Breast epithelium (tissue), 3 donors: ENCODE results near the gene PRSS36.

Source experiments
- POLR2A ChIP-seq: fragments of 450-650 bp; IDR thresholded peaks from one replicate; pipeline ENCODE4 v1.6.1; 2016; ENCODE audit warnings: antibody characterized with exemption, mild to moderate bottlenecking, moderate library complexity
- TF ChIP-seq, protein P1 (sequence below), 3 donors: fragments of 450-650 bp; IDR thresholded peaks; one replicate each; pipeline ENCODE4 v1.5.1; 2016 to 2017; ENCODE audit warnings: antibody characterized with exemption in 3 of 3, mild to moderate bottlenecking in 3 of 3, moderate library complexity in 3 of 3

DNA sequence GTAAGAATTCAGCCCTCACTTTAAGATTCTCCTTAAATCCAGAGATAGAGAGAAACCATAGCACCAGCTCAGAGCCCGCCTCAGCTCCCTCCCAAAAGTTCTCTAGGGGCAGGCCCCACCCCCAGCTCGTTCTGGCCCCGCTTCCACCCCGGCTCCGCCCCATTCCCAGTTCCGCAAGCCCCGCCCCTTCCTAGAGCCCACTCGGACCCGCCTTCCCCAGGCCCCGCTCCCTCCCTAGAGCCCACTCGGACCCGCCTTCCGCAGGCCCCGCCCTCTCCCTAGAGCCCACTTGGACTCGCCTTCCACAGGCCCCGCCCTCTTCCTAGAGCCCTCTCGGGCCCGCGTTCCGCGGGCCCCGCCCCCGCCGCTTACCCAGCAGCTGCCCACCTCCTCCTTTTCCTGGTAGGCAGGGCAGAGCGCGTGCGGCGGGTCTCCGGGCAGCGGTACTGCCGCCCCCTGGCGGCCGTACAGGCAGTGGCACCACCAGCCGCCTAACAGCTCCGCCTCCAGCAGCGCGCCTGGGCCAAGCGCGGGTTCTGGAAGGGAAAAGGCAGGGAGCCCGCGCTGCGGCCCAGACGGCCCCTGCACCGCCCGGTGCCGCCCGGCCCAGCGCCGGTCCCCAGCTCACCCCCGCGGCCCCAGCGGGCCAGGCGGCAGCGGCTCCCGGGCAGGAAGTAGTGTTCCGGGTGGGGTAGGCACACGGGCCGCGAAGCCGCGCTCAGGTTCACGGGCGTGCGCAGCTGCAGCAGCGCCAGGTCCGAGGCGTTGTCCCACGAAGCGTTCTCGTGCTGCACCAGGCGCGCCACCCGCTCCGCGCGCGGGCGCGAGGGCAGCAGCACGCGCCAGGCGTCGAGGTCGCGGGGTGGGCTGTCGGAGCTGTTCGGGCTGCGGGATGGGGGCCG, 7.5 kb downstream of the PRSS36 start:
- peak; percentile 34 for TF ChIP-seq POLR2A
- TF ChIP-seq, protein P1, sequence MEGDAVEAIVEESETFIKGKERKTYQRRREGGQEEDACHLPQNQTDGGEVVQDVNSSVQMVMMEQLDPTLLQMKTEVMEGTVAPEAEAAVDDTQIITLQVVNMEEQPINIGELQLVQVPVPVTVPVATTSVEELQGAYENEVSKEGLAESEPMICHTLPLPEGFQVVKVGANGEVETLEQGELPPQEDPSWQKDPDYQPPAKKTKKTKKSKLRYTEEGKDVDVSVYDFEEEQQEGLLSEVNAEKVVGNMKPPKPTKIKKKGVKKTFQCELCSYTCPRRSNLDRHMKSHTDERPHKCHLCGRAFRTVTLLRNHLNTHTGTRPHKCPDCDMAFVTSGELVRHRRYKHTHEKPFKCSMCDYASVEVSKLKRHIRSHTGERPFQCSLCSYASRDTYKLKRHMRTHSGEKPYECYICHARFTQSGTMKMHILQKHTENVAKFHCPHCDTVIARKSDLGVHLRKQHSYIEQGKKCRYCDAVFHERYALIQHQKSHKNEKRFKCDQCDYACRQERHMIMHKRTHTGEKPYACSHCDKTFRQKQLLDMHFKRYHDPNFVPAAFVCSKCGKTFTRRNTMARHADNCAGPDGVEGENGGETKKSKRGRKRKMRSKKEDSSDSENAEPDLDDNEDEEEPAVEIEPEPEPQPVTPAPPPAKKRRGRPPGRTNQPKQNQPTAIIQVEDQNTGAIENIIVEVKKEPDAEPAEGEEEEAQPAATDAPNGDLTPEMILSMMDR (IDR thresholded peaks at IDR 0.05), result peak; percentile 95 to 99 (median 97)
